ENCODE measurements around the gene PATJ. TPM values are rescaled to one million over a fixed set of nuclear protein-coding genes. Genes with fewer than 3 reads are reported as not detected.

Gene PATJ
- total and polyA plus RNA-seq, 2 of the 13 experiments (the other 11 are each of a cell fraction or from before 2014, with no cell fraction given) = 6.2 to 16.8 TPM

GRCh38 chr1:62090016-62090415, 347.7 kb downstream of the PATJ start:
- no peaks in the 10 kb centered on the region for H3K27me3 ChIP-seq (ENCODE audit: control insufficient read depth in 1 of 2, insufficient read depth in 2 of 2, low read length in 2 of 2)
- in situ Hi-C loops (cut with HindIII; ENCODE audit: extremely low pct_ligation_motif_present, low pct_unique_long_range_greater_than_20kb) (no loop called here), intact Hi-C loops (cut with micrococcal nuclease; ENCODE audit: unreplicated experiment) (no loop called here)
- H3K4me3 ChIP-seq (replicated peaks in 1 of 3; ENCODE audit: insufficient read depth in 1 of 3, low read depth in 2 of 3, low read length in 3 of 3) = no peak overlapping the region
- no peak overlapping the region for H3K4me2 ChIP-seq (ENCODE audit: low read depth, low read length)
- ATAC-seq = no peak
- FAIRE-seq = no peak
- WGBS (ENCODE audit: low lambda C conversion rate) = 77% methylated on average over 5 of the region's 5 CpGs
- H4K20me1 ChIP-seq (ENCODE audit: insufficient read depth, low read length) = no peaks in the 10 kb centered on the region
- no peak overlapping the region for H2AFZ ChIP-seq (ENCODE audit: low read length)
- no peak overlapping the region for H3K27ac ChIP-seq (ENCODE audit: extremely low read length, insufficient read depth, low read length)
- H3K9ac ChIP-seq (ENCODE audit: insufficient read depth, low read depth, low read length) = no peak overlapping the region
- no peaks in the 10 kb centered on the region for H3K36me3 ChIP-seq (replicated peaks in 1 of 2; ENCODE audit: control insufficient read depth in 1 of 2, insufficient read depth in 2 of 2, low read length in 2 of 2)
- no TSS peak for BruUV-seq (replicated peaks)
- no peak for DNase-seq (ENCODE audit: low spot score)
- H3K4me1 ChIP-seq (ENCODE audit: insufficient read depth, low read length) = 0 out of 2 replicates have a peak, but pooled peaks cover 16% of the 10 kb centered on the region
- H3K9me3 ChIP-seq (ENCODE audit: low read length) = no peaks in the 10 kb centered on the region
- ChIA-PET CTCF (ENCODE audit: low intra/inter-chr PET ratio, low total read pairs) (no interaction called here), POLR2A (no interaction called here)
- TF ChIP-seq NR1H2 (CRISPR knock-in tag; IDR thresholded peaks at IDR 0.05; ENCODE audit: borderline replicate concordance, low read depth) (no peak), ZNF3 (CRISPR knock-in tag; IDR thresholded peaks at IDR 0.05) (no peak), CENPX (CRISPR knock-in tag; IDR thresholded peaks at IDR 0.05) (no peak), XBP1 (CRISPR knock-in tag; IDR thresholded peaks at IDR 0.05) (no peak), REL (CRISPR knock-in tag; conservative IDR thresholded peaks at IDR 0.05) (no peak)
- no peaks in the 10 kb centered on the region for H3K79me2 ChIP-seq (ENCODE audit: insufficient read depth, low read length)

GRCh38 chr1:62092110-62092509, 349.8 kb downstream of the PATJ start:
- 97% methylated on average over 4 of the region's 4 CpGs for WGBS (ENCODE audit: low lambda C conversion rate)

More at GRCh38 chr1:62092110-62092509, 349.8 kb downstream of the PATJ start:
- Histone ChIP-seq H3K9ac (ENCODE audit: insufficient read depth, low read depth, low read length) (no peak overlapping the region), H2AFZ (ENCODE audit: low read length) (no peak overlapping the region), H4K20me1 (ENCODE audit: insufficient read depth, low read length) (no peaks in the 10 kb centered on the region), H3K4me1 (ENCODE audit: insufficient read depth, low read length) (0 out of 2 replicates have a peak, but pooled peaks cover 16% of the 10 kb centered on the region), H3K4me2 (ENCODE audit: low read depth, low read length) (no peak overlapping the region), H3K4me3 (replicated peaks in 1 of 3; ENCODE audit: insufficient read depth in 1 of 3, low read depth in 2 of 3, low read length in 3 of 3) (no peak overlapping the region), H3K9me3 (ENCODE audit: low read length) (no peaks in the 10 kb centered on the region), H3K27me3 (ENCODE audit: control insufficient read depth in 1 of 2, insufficient read depth in 2 of 2, low read length in 2 of 2) (no peaks in the 10 kb centered on the region), H3K79me2 (ENCODE audit: insufficient read depth, low read length) (no peaks in the 10 kb centered on the region), H3K36me3 (replicated peaks in 1 of 2; ENCODE audit: control insufficient read depth in 1 of 2, insufficient read depth in 2 of 2, low read length in 2 of 2) (no peaks in the 10 kb centered on the region), H3K27ac (ENCODE audit: extremely low read length, insufficient read depth, low read length) (no peak overlapping the region)
- DNase-seq (ENCODE audit: low spot score) = no peak
- TF ChIP-seq NR2F6 (IDR thresholded peaks at IDR 0.05) = 0 out of 2 replicates have a peak, but pooled peaks have one; percentile 12
- no peak for TF ChIP-seq NR2F6 (CRISPR knock-in tag; IDR thresholded peaks at IDR 0.05)
- no peak for TF ChIP-seq ADNP (CRISPR knock-in tag; IDR thresholded peaks at IDR 0.05)
- ChIA-PET CTCF (ENCODE audit: low intra/inter-chr PET ratio, low total read pairs) (no interaction called here), POLR2A (no interaction called here)
- no peak for FAIRE-seq
- BruUV-seq (replicated peaks) = no TSS peak
- ATAC-seq = no peak
- intact Hi-C loops (cut with micrococcal nuclease; ENCODE audit: unreplicated experiment) (no loop called here), in situ Hi-C loops (cut with HindIII; ENCODE audit: extremely low pct_ligation_motif_present, low pct_unique_long_range_greater_than_20kb) (no loop called here)
